ENCODE measurements around the gene TSHZ1.

DNA sequence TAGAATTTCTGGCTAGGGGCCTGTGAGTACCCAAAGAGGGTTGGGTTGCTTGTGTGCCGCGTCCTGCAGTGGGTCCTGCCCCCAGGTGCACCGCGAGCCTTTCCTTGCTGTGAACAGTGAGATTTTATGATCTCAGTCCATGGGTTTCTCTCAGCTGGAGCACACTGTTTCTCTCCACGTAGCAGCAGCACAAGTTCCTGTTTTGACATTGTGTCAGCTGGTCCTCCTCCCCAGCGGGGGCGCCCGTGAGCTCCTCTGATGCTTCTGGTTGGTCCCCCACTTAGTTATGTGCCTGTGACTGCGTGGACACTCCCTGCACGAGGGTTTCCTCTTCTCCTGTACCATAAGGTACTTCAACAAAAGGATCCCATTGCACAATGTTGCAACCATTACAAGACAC is 29.8 kb downstream of the TSHZ1 start:
- TF ChIP-seq EZH2phosphoT487 (IDR thresholded peaks at IDR 0.05; ENCODE audit: insufficient read depth, low read depth) (no peak), EZH2 (IDR thresholded peaks at IDR 0.05; ENCODE audit: insufficient read depth, poor library complexity, severe bottlenecking) (no peak)
